Spleen (tissue), 7 donors: Measurements from ENCODE around the gene HYDIN.
"Not testable (repeated sequence)": the region's sequence is repeated elsewhere in the genome, so short reads cannot be mapped to it uniquely, and the experiment has no call there.

Experiments used
- CTCF ChIP-seq, 11 experiments: fragments of 200-600 bp in 7 of 11; fragments of 450-650 bp in 4 of 11; sonication (generic) in 4 of 11; IDR thresholded peaks in 8 of 11; conservative IDR thresholded peaks in 3 of 11; 1 replicate in 7 of 11; 2 replicates in 4 of 11; pipeline versions ENCODE4 v1.4.0 to v1.8.0; 2016 to 2021; ENCODE audit warnings: antibody characterized with exemption in 11 of 11, inconsistent platforms in 4 of 11, mild to moderate bottlenecking in 1 of 11
- POLR2A ChIP-seq, 3 donors: fragments of 450-650 bp; IDR thresholded peaks; one replicate each; pipeline ENCODE4 v1.5.1; 2017; ENCODE audit warnings: antibody characterized with exemption in 3 of 3, mild to moderate bottlenecking in 1 of 3
- donor health status: DM: no; HTN: no; CAD: no; lungs with moderate emphysema.
- donor health status: DM: no; HTN: no; CAD: no.
- donor health status: DM: no; HTN: no; CAD: no.

DNA sequence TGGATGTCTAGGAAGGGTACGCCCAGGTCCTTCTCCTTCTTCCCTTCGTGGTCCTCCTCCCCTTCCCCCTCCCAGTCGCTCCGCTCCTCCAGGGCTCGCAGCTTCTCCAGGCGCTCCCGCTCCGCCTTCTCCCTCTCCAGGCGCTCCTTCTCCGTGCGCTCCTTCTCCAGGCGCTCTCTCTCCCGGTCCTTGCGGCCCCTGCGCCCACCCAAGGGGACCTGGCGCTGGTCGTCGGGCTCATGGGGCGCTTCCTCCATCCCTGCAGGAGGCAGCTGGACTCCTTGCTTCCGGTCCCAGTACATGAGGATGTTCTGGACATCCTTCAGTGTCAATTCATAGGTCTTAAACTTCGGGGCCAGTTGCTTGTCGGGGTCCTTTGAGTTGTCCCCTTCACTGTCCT is 309.9 kb downstream of the HYDIN start:
- TF ChIP-seq CTCF (IDR thresholded peaks at IDR 0.05 in 8 of 11, conservative IDR thresholded peaks at IDR 0.05 in 3 of 11); POLR2A (IDR thresholded peaks at IDR 0.05): not testable (repeated sequence)
